Esophagus muscularis mucosa (tissue), 4 donors: ENCODE measurements around the gene EHD4.

ENCODE experiments used
- EP300 ChIP-seq: sonication (generic); formaldehyde crosslinking; IDR thresholded peaks from one replicate; pipeline ENCODE4 v1.6.1; 2017; ENCODE audit warnings: antibody characterized with exemption
- POLR2A ChIP-seq: fragments of 450-650 bp; IDR thresholded peaks from one replicate; pipeline ENCODE4 v1.6.1; 2017; ENCODE audit warnings: antibody characterized with exemption, moderate library complexity, mild to moderate bottlenecking, low read depth
- POLR2AphosphoS5 ChIP-seq, 2 donors: sonication (generic); formaldehyde crosslinking; IDR thresholded peaks; one replicate each; pipeline ENCODE4 v1.6.1; 2017; ENCODE audit warnings: antibody characterized with exemption in 2 of 2
- TF ChIP-seq, protein P1 (sequence below), 3 experiments: fragments of 200-600 bp in 2 of 3; fragments of 450-650 bp in 1 of 3; sonication (generic) in 2 of 3; IDR thresholded peaks; one replicate each; pipeline ENCODE4 v1.5.1; 2017 to 2019; ENCODE audit warnings: antibody characterized with exemption in 3 of 3, mild to moderate bottlenecking in 2 of 3, moderate library complexity in 1 of 3

DNA sequence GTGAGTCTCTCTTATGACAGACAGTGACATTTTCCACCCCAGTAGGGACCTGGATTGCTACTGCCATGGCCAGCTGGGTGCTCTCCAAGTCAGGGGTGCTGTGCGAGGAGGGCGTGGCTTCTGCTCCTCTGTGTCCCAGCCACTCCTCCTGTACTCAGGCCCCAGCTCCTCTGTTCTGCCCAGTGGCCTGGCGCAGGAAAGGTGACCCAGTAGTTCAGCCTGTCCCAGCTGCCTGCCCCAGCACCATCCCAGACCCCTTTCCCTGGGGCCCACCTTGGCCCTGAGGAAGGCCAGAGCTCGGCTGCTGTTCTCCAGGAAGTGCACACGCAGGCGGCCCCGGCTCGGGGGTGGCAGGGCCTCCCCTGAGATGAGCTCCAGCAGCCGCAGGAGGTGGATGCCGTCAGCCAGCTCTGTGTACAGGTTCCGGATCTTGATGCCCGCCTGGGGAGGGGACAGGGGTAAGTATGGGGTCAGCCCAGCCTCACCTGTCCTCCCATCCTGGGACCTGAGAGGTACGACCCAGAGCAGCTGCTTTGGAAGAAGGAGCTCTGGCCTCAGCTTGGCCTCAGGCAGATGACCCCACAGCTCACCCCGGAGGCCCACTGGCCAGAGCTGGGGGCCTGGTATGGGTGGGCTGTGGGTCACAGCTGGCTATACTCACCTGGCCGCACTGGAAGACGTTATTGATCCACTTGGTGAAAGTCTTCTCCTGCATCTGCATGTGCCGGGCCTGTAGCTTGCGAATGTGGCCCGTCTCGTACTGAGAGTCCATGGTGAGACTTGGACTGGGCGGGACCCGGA is 79.5 kb downstream of the EHD4 start:
- TF ChIP-seq, protein P1, sequence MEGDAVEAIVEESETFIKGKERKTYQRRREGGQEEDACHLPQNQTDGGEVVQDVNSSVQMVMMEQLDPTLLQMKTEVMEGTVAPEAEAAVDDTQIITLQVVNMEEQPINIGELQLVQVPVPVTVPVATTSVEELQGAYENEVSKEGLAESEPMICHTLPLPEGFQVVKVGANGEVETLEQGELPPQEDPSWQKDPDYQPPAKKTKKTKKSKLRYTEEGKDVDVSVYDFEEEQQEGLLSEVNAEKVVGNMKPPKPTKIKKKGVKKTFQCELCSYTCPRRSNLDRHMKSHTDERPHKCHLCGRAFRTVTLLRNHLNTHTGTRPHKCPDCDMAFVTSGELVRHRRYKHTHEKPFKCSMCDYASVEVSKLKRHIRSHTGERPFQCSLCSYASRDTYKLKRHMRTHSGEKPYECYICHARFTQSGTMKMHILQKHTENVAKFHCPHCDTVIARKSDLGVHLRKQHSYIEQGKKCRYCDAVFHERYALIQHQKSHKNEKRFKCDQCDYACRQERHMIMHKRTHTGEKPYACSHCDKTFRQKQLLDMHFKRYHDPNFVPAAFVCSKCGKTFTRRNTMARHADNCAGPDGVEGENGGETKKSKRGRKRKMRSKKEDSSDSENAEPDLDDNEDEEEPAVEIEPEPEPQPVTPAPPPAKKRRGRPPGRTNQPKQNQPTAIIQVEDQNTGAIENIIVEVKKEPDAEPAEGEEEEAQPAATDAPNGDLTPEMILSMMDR (IDR thresholded peaks at IDR 0.05) = no peak
- TF ChIP-seq POLR2AphosphoS5 (IDR thresholded peaks at IDR 0.05) = no peak
- no peak for TF ChIP-seq EP300
- no peak for TF ChIP-seq POLR2A
